G401 (cell line): Measurements from ENCODE around the gene CD1D. TPM values are rescaled to one million over a fixed set of nuclear protein-coding genes. Genes with fewer than 3 reads are reported as not detected.
A peak's percentile ranks its signal among the peaks of the same experiment; 100 is the strongest.
"Not testable (repeated sequence)": the region's sequence is repeated elsewhere in the genome, so short reads cannot be mapped to it uniquely, and the experiment has no call there.

ENCODE experiments used
- DNase-seq: peaks from one replicate; pipeline ENCODE4 v3.0.0-alpha.2; 2015; ENCODE audit warnings: low spot score
- in situ Hi-C: cut with HindIII; loops from 2 replicates; pipeline ENCODE4 v1.10.0; 2016; ENCODE audit warnings: low sequenced_read_pairs, mixed read lengths
- total RNA-seq: library from RNA; depleted of rRNA; stranded (reverse); fragments of >200 nt; shearing (Covaris generic); gene quantifications from 2 replicates; pipeline ENCODE4 v1.2.3, GENCODE V29; 2014

Gene CD1D
- total RNA-seq, 1 experiment from 2014 or later = not detected

- DNase-seq = no peak
- in situ Hi-C loops = no loop called here
These were observed 11.6 kb upstream of the CD1D start for GRCh38 chr1:158169105-158169504.

GRCh38 chr1:158175915-158176314 lies 4.8 kb upstream of the CD1D start:
- in situ Hi-C loops = not testable (repeated sequence)

GRCh38 chr1:158176399-158176798 lies 4.3 kb upstream of the CD1D start:
- in situ Hi-C loops = no loop called here
- DNase-seq = no peak

More at GRCh38 chr1:158175915-158176314, 4.8 kb upstream of the CD1D start:
- not testable (repeated sequence) for DNase-seq

GRCh38 chr1:158176849-158177699 lies 3.6 kb upstream of the CD1D start:
- in situ Hi-C loops, DNase-seq: not testable (repeated sequence)

DNA sequence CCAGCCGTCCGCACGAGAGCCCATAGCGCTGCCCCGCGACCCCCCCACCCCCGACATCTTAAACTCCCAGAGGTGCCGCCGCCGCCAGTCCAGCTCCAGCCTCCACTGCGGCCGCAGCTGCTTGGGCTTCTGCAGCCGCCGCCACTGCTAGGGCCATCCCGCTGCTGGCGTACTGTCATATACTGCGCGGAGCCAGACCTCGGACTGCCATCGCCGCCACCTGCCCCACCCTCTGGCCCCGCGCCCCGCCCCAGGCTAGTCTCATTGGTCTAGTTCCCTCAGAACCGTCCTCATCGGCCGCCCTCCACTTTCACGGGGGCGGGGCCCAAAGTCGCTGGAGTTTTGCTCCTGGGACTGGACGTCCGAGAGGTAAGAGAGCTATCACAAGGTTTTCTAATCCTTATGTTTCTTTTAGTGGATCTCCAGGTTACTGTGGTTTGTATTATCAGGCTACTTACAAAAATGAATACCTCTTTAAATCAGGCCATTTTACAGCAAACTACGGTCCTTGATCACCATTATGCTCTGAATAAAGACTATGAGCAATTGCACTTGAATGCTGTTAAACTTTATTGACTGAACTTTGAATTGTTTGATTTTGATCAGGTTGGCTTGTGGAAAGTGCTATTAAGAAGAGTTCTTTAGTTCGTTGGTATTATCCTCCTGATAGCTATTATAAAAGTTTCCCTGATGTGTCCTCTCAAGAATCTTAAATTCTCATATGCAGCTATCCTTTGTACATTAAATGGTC lies 2.8 kb upstream of the CD1D start:
- DNase-seq = peak; percentile 8
- in situ Hi-C loops = no loop called here

GRCh38 chr1:158179301-158180041 lies 1.2 kb upstream of the CD1D start:
- in situ Hi-C loops = no loop called here
- no peak for DNase-seq

- in situ Hi-C loops = no loop called here
- no peak for DNase-seq
These were observed 855 bp downstream of the CD1D start for GRCh38 chr1:158181577-158181922.

DNA sequence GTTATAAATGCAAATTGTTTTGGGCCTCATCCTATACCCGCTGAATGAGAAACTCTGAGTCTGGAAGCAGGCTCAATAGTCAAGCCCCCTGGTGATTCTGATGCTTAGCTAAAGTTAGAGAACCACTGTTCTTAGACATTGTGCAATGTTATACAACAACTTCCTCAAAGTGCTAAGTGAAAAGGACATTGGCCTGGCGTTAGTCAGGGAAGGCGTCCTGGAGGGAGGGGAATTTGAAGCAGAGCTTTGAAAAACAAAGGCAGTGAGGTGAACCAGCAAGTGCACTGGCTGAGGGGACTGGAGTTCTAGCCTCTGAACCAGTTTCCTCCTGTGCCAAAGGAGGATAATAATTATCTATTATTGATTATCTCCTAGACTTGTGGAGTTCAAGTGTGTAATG lies 5.1 kb downstream of the CD1D start:
- DNase-seq = no peak
- in situ Hi-C loops = no loop called here

DNA sequence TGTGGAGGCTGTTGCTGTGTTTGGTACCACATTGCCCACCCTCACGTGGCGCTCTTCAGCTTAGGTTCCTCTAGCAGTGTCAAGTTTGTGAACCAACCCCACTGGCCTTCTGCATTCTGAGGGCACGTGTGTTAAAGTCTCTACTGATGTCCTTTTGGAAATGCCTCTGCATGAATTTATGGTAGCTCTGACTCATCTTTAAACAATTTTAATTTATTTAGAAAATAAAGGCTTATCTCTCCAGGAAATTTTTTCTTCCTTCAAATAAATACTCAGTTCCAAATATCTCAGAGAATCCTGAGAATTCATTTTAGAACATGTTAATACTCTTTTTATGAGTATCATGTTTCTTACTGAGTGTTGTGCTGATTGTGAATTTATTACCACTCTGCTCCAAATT lies 5.5 kb downstream of the CD1D start:
- in situ Hi-C loops = no loop called here
- no peak for DNase-seq

DNA sequence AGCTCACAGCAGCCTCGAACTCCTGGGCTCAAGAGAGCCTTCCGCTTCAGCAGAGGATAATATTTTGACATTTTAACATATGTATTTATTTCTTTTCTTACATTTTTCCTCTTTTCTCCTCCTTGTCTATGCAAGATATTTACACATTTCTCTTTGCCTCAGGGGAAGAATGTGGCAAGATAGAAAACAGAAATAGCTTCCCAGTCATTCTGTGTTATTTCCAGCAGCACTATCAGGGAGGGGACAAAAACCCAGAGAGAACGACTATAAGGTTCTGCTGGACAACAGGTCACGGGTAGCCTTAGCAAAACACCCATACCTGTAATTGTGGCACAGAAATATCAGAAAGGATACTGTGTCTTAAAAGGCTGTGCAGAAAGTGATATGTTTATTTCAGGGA lies 7.9 kb downstream of the CD1D start:
- in situ Hi-C loops = no loop called here
- DNase-seq = no peak

- in situ Hi-C loops = no loop called here
- DNase-seq = no peak
These were observed 8.9 kb downstream of the CD1D start for GRCh38 chr1:158189624-158190023.

DNA sequence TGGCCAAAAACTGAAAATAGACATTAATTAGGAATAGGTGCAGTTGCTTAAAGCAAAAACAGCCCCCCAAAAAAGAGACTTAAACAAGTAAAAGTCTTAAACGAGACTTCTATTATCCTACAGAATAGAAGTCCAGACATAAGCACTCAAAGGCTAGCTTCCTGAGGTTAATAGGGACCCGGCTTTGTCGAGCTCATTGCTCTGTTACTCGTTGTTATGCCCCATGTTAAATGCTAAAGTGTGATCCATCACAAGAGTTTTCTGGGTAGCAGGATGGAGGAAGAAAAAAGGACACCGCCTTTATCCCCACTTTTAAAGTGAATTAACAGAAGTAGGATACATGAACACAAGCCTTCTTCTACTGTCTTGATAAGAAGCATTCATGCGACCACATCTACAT lies 10.6 kb downstream of the CD1D start:
- in situ Hi-C loops = no loop called here
- no peak for DNase-seq

GRCh38 chr1:158196461-158196860 lies 15.8 kb downstream of the CD1D start:
- no peak for DNase-seq
- in situ Hi-C loops = no loop called here

- in situ Hi-C loops = no loop called here
- DNase-seq = no peak
These were observed 19.2 kb downstream of the CD1D start for GRCh38 chr1:158199849-158200248.

GRCh38 chr1:158200527-158200926 lies 19.8 kb downstream of the CD1D start:
- no peak for DNase-seq
- in situ Hi-C loops = no loop called here

DNA sequence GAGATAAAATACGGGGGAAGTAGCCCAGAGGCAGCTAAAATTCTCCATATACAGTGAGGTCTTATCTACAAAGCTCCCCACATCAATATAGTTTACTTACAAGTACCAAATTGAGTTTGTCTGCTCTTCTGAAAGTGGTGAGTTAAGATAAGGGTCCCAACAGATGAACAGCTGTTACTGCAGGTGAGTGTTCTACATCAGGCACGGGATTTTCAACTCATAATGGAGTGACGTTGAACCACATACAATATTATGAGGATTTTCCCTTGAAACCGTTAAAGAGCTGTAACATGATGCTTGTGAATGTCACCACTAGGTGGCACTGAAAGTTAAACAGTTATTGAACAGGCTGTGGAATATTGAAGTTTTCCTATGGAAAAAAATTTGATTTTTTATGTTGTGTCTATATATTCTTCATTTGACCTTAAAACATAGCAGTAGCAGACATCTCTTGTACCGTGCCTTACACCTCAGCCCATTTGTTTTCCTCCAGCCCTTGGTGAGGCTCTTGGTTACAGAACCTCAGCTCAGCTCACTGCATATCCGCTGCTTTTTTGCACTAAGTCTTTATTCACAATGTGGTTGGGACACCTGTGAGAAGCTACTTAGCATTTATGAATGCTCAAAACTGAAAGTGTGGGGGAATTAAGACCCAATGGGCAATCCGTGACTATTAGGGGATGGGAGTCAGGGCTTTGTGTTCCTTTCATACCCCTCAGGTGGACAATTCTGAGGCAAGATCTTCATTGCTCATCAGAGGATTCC lies 23.2 kb downstream of the CD1D start:
- in situ Hi-C loops = no loop called here
- DNase-seq = peak; percentile 53

DNA sequence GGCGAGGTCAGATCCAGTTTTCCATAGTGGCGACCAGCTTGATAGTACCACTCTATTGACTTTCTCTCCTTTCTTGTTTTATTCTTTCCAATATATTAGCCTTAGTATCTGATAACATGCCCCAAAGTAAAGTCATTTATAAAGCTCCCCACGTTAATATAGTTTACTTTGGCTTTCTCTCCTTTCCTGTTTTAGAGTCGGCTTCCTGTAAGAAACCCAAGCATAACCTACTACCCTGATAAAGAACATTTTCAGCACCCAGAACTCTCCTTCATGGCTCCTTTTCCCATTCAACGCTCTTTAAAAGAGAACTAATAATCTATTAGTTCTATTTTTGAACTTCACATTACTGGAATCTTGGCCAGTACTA lies 23.7 kb downstream of the CD1D start:
- DNase-seq = no peak
- in situ Hi-C loops = no loop called here

GRCh38 chr1:158208586-158209116 lies 28.0 kb downstream of the CD1D start:
- in situ Hi-C loops = no loop called here

GRCh38 chr1:158212320-158212719 lies 31.6 kb downstream of the CD1D start:
- in situ Hi-C loops = no loop called here
- DNase-seq = no peak

More at GRCh38 chr1:158208586-158209116, 28.0 kb downstream of the CD1D start:
- DNase-seq = no peak
